Nephron progenitor cell (in vitro differentiated cells): Measurements from ENCODE around the gene RNFT2.
A peak's percentile ranks its signal among the peaks of the same experiment; 100 is the strongest.

ENCODE experiments used
- DNase-seq: peaks from one replicate; pipeline ENCODE4 v3.0.0; 2021
- H3K27ac Mint-ChIP-seq: 2 replicates; pipeline ENCODE4 v1.8.0; 2021; ENCODE audit warnings: mild to moderate bottlenecking, moderate library complexity, mixed read lengths
- H3K27me3 Mint-ChIP-seq: 2 replicates; pipeline ENCODE4 v1.8.0; 2021; ENCODE audit warnings: mild to moderate bottlenecking, low read depth, mixed read lengths; ENCODE audit not compliant: poor library complexity
- H3K36me3 Mint-ChIP-seq: 2 replicates; pipeline ENCODE4 v1.8.0; 2021; ENCODE audit warnings: low read depth, mixed read lengths
- H3K4me1 Mint-ChIP-seq: 2 replicates; pipeline ENCODE4 v1.8.0; 2021; ENCODE audit warnings: mixed read lengths
- H3K4me3 Mint-ChIP-seq: 2 replicates; pipeline ENCODE4 v1.8.0; 2021; ENCODE audit warnings: mild to moderate bottlenecking, moderate library complexity, mixed read lengths
- H3K9me3 Mint-ChIP-seq: 2 replicates; pipeline ENCODE4 v1.8.0; 2021; ENCODE audit warnings: mild to moderate bottlenecking, moderate library complexity, mixed read lengths
- TF ChIP-seq, protein P1 (sequence below): fragments of 200-600 bp; sonication (generic); IDR thresholded peaks from 2 replicates; pipeline ENCODE4 v1.5.0; 2021; ENCODE audit warnings: antibody characterized with exemption

Gene RNFT2

GRCh38 chr12:116860263-116860662, 122.1 kb downstream of the RNFT2 start:
- Mint-ChIP-seq H3K9me3 (no peaks in the 10 kb centered on the region), H3K36me3 (no peaks in the 10 kb centered on the region), H3K27me3 (peaks cover 24% of the 10 kb centered on the region), H3K4me3 (peak overlapping the region; percentile 30), H3K27ac (no peak overlapping the region), H3K4me1 (peaks cover 46% of the 10 kb centered on the region)
- no peak for DNase-seq
- TF ChIP-seq, protein P1, sequence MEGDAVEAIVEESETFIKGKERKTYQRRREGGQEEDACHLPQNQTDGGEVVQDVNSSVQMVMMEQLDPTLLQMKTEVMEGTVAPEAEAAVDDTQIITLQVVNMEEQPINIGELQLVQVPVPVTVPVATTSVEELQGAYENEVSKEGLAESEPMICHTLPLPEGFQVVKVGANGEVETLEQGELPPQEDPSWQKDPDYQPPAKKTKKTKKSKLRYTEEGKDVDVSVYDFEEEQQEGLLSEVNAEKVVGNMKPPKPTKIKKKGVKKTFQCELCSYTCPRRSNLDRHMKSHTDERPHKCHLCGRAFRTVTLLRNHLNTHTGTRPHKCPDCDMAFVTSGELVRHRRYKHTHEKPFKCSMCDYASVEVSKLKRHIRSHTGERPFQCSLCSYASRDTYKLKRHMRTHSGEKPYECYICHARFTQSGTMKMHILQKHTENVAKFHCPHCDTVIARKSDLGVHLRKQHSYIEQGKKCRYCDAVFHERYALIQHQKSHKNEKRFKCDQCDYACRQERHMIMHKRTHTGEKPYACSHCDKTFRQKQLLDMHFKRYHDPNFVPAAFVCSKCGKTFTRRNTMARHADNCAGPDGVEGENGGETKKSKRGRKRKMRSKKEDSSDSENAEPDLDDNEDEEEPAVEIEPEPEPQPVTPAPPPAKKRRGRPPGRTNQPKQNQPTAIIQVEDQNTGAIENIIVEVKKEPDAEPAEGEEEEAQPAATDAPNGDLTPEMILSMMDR: no peak

DNA sequence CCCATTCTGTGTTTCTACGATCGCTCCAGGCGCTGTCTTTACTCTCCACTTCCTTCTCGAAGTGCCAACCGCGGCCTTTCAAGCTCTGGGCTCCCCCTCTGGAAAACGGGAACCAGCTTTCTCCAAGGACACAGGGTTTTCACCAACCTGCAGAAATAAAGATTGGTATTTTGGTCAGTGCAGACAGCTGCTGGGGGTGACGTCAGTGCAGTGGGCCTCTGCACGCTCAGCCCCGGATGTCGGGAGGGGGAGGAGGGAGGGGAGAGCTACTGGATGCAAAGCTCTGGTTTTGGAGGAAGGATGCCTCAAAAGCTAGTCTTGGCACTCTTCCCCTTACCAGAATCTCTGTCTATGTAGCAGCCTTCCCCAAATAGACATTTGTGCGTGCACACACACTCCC, 123.2 kb downstream of the RNFT2 start:
- no peak overlapping the region for H3K27ac Mint-ChIP-seq
- DNase-seq: peak; percentile 54
- H3K4me1 Mint-ChIP-seq: peaks cover 46% of the 10 kb centered on the region
- H3K9me3 Mint-ChIP-seq: no peaks in the 10 kb centered on the region
- peaks cover 24% of the 10 kb centered on the region for H3K27me3 Mint-ChIP-seq
- TF ChIP-seq, protein P1: no peak
- H3K4me3 Mint-ChIP-seq: no peak overlapping the region
- no peaks in the 10 kb centered on the region for H3K36me3 Mint-ChIP-seq

- Mint-ChIP-seq H3K27ac (no peak overlapping the region), H3K27me3 (peaks cover 24% of the 10 kb centered on the region), H3K36me3 (no peaks in the 10 kb centered on the region), H3K4me3 (no peak overlapping the region), H3K9me3 (no peaks in the 10 kb centered on the region), H3K4me1 (peaks cover 46% of the 10 kb centered on the region)
- no peak for DNase-seq
- TF ChIP-seq, protein P1: no peak
Observed at GRCh38 chr12:116862167-116862566, 124.1 kb downstream of the RNFT2 start.

DNA sequence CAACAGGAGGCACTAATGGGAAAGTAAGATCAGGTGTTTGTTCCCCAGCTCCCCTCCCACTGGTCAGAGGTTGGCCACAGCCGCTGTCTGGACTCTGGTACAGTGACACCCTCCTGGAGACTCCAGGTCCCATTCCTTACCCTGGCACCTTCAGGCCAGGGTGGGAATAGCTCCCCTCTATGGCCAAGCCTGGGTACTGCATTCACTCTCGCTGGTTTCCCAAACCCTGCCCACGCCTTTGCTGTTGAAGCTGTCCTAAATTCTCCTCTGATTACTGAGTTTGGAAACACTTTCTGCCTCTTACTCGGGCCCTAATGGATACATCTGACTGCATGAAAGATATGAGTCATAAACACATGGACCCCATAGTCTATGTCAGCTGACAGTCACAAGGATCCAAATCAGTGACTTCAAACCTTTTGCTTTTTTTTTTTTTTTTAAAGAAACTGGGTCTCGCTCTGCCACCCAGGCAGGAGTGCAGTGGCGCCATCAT, 125.2 kb downstream of the RNFT2 start:
- no peaks in the 10 kb centered on the region for H3K36me3 Mint-ChIP-seq
- no peak overlapping the region for H3K27ac Mint-ChIP-seq
- no peak overlapping the region for H3K4me3 Mint-ChIP-seq
- H3K27me3 Mint-ChIP-seq: peaks cover 22% of the 10 kb centered on the region
- H3K9me3 Mint-ChIP-seq: no peaks in the 10 kb centered on the region
- DNase-seq: peak; percentile 24
- TF ChIP-seq, protein P1: peak; percentile 56
- peaks cover 36% of the 10 kb centered on the region for H3K4me1 Mint-ChIP-seq

- no peaks in the 10 kb centered on the region for H3K9me3 Mint-ChIP-seq
- H3K4me1 Mint-ChIP-seq: peaks cover 24% of the 10 kb centered on the region
- H3K4me3 Mint-ChIP-seq: no peak overlapping the region
- peaks cover 22% of the 10 kb centered on the region for H3K27me3 Mint-ChIP-seq
- DNase-seq: no peak
- no peak overlapping the region for H3K27ac Mint-ChIP-seq
- no peaks in the 10 kb centered on the region for H3K36me3 Mint-ChIP-seq
- TF ChIP-seq, protein P1: no peak
Observed at GRCh38 chr12:116864371-116865160, 126.5 kb downstream of the RNFT2 start.

DNA sequence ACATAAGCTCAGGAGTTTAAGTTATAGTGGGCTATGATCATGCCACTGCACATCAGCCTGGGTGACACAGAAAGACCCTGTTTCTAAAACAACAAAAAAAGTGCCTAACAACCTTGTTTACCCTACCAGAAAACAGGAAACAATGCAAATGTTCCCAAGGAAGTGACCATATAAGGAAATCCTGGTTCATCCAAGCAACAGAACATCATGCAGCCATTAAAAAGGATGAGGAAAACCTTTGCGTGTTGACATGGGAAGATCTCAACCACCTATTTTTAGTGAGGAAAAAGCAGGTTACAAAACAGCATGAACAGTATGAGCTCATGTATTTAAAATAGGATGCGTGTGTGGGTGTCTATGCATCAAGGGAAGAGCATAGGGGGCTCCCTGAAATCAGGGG, 129.4 kb downstream of the RNFT2 start:
- Mint-ChIP-seq H3K4me3 (no peak overlapping the region), H3K27ac (no peak overlapping the region), H3K4me1 (no peaks in the 10 kb centered on the region), H3K9me3 (no peaks in the 10 kb centered on the region), H3K27me3 (peaks cover 19% of the 10 kb centered on the region), H3K36me3 (no peaks in the 10 kb centered on the region)
- TF ChIP-seq, protein P1: no peak
- no peak for DNase-seq
